ENCODE measurements around the gene EXOC3. TPM values are rescaled to one million over a fixed set of nuclear protein-coding genes. Genes with fewer than 3 reads are reported as not detected.

The EXOC3 gene
- total RNA-seq, 1 experiment from 2014 or later, result 63.8 TPM

DNA sequence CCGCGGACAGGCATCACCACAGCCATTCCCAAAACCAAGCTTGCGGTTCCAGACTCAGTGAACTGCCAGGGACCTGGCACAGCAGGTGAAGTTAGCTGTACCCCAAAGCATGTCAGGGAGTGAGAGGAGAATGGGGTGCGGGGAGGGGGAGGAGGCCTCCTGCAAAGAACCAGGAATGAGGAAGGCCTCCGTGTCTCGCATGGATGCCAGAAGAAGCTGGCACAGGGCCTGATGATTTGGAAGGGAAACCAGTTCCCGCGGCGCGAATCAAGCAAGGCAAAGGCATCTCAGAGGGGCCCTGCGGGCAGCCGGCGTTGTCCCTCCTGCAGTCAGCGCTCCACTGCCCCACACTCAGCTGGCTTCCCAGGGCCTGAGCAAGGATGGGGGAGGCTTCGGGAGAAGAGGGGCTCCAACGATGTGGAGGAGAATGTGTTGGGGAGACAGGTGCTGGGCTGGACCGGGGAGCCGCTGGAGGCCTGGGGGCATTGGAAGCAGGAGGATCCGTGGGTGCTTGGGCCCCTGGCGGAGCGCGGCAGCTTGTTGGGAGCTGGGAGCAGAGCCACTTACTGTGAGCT lies 66.7 kb downstream of the EXOC3 start:
- Mint-ChIP-seq H3K4me1 (ENCODE audit: low read depth, unreplicated experiment) (no peaks in the 10 kb centered on the region), H3K36me3 (ENCODE audit: insufficient read depth, unreplicated experiment) (no peaks in the 10 kb centered on the region), H3K9me3 (ENCODE audit: low read depth, unreplicated experiment) (no peaks in the 10 kb centered on the region), H3K4me3 (ENCODE audit: low read depth, unreplicated experiment) (no peak overlapping the region), H3K27me3 (ENCODE audit: unreplicated experiment) (peaks cover 69% of the 10 kb centered on the region), H3K27ac (ENCODE audit: unreplicated experiment) (no peak overlapping the region)
- intact Hi-C loops (cut with micrococcal nuclease; ENCODE audit: unreplicated experiment), result no loop called here
- no TSS peak for BruUV-seq (replicated peaks)
- CTCF ChIA-PET, result interaction anchor here (0.5 to 0.7 kb wide), 2 partner anchors 144 to 909 kb away, joined by 3 read pairs; no protein-coding TSS in a partner anchor
- no peak for TF ChIP-seq CTCF (IDR thresholded peaks at IDR 0.05; ENCODE audit: unreplicated experiment)
- no peak for DNase-seq

GRCh38 chr5:510521-510920 lies 67.5 kb downstream of the EXOC3 start:
- TF ChIP-seq CTCF (IDR thresholded peaks at IDR 0.05; ENCODE audit: unreplicated experiment), result no peak
- Mint-ChIP-seq H3K36me3 (ENCODE audit: insufficient read depth, unreplicated experiment) (no peaks in the 10 kb centered on the region), H3K4me3 (ENCODE audit: low read depth, unreplicated experiment) (no peak overlapping the region), H3K27ac (ENCODE audit: unreplicated experiment) (no peak overlapping the region), H3K9me3 (ENCODE audit: low read depth, unreplicated experiment) (no peaks in the 10 kb centered on the region), H3K27me3 (ENCODE audit: unreplicated experiment) (peaks cover 77% of the 10 kb centered on the region), H3K4me1 (ENCODE audit: low read depth, unreplicated experiment) (no peaks in the 10 kb centered on the region)
- intact Hi-C loops (cut with micrococcal nuclease; ENCODE audit: unreplicated experiment), result no loop called here
- DNase-seq, result no peak
- BruUV-seq (replicated peaks), result no TSS peak
- CTCF ChIA-PET, result no interaction called here

GRCh38 chr5:511476-511875 lies 68.5 kb downstream of the EXOC3 start:
- no TSS peak for BruUV-seq (replicated peaks)
- DNase-seq, result no peak
- no peak for TF ChIP-seq CTCF (IDR thresholded peaks at IDR 0.05; ENCODE audit: unreplicated experiment)

DNA sequence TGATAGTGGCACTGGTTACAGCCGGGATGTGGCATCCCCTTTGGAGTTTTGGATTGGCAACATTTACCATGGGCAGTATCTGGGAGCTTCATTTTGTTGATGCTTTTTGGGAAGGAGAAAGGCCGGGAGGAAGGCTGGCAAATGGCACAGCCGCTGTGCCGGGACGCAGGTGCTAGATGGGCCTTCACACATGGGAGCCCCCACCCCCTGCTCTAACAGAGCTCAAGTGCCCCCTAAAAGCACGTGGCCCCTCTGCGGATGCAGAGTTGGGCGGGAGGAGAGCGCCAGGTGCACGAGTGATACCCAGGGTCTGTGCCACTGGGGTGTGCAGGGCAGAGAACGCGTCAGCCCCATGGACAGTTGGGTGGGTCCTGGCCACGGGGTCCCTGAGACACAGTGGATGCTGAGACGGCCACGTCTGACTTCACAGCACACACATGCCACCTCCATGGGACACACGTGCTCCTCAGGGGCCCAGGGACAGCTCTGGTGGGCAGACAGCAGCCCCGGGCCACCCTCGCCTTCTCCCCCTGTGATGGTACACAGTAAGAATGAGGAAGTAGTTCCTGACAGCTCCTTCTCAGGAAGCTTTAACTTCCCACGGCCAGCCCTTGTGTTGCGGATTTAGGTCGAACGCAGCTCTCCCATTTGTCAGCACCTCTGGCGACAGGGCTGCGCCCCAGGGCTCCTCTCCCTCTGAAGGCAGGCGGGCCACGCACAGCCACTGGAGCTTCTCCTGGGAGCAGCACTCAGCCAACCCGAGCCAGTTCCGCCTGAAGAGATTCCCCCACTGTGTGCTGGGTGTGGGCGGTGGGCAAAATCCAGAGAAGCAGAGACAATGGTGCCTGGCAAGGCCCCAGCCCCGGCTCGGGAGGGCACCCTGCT lies 70.5 kb downstream of the EXOC3 start:
- no peaks in the 10 kb centered on the region for H3K4me1 Mint-ChIP-seq (ENCODE audit: low read depth, unreplicated experiment)
- H3K27me3 Mint-ChIP-seq (ENCODE audit: unreplicated experiment), result peaks cover 100% of the 10 kb centered on the region
- no peak overlapping the region for H3K27ac Mint-ChIP-seq (ENCODE audit: unreplicated experiment)
- H3K9me3 Mint-ChIP-seq (ENCODE audit: low read depth, unreplicated experiment), result peaks cover 8% of the 10 kb centered on the region
- no peak for TF ChIP-seq CTCF (IDR thresholded peaks at IDR 0.05; ENCODE audit: unreplicated experiment)
- H3K4me3 Mint-ChIP-seq (ENCODE audit: low read depth, unreplicated experiment), result no peak overlapping the region
- BruUV-seq (replicated peaks), result no TSS peak
- no peaks in the 10 kb centered on the region for H3K36me3 Mint-ChIP-seq (ENCODE audit: insufficient read depth, unreplicated experiment)
- intact Hi-C loops (cut with micrococcal nuclease; ENCODE audit: unreplicated experiment), result no loop called here
- CTCF ChIA-PET, result no interaction called here
- no peak for DNase-seq

More at GRCh38 chr5:511476-511875, 68.5 kb downstream of the EXOC3 start:
- intact Hi-C loops (cut with micrococcal nuclease; ENCODE audit: unreplicated experiment), result no loop called here
- Mint-ChIP-seq H3K27ac (ENCODE audit: unreplicated experiment) (no peak overlapping the region), H3K4me3 (ENCODE audit: low read depth, unreplicated experiment) (no peak overlapping the region), H3K27me3 (ENCODE audit: unreplicated experiment) (peaks cover 87% of the 10 kb centered on the region), H3K4me1 (ENCODE audit: low read depth, unreplicated experiment) (no peaks in the 10 kb centered on the region), H3K36me3 (ENCODE audit: insufficient read depth, unreplicated experiment) (no peaks in the 10 kb centered on the region), H3K9me3 (ENCODE audit: low read depth, unreplicated experiment) (no peaks in the 10 kb centered on the region)
- CTCF ChIA-PET, result no interaction called here
